ENCODE results near the gene TNFRSF18.
A peak's percentile ranks its signal among the peaks of the same experiment; 100 is the strongest.

The TNFRSF18 gene

GRCh38 chr1:1240822-1241587 is 34.6 kb upstream of the TNFRSF18 start:
- no peak for DNase-seq (ENCODE audit: low read depth)

- DNase-seq (ENCODE audit: low read depth): no peak
Observed at GRCh38 chr1:1240348-1240732, 33.9 kb upstream of the TNFRSF18 start.

- no peak for DNase-seq (ENCODE audit: low read depth)
Observed at GRCh38 chr1:1239614-1240347, 33.4 kb upstream of the TNFRSF18 start.

- no peak for DNase-seq (ENCODE audit: low read depth)
Observed at GRCh38 chr1:1239227-1239613, 32.8 kb upstream of the TNFRSF18 start.

- DNase-seq (ENCODE audit: low read depth): no peak
Observed at GRCh38 chr1:1238702-1239178, 32.3 kb upstream of the TNFRSF18 start.

GRCh38 chr1:1237874-1238701 is 31.7 kb upstream of the TNFRSF18 start:
- no peak for DNase-seq (ENCODE audit: low read depth)

GRCh38 chr1:1236945-1237873 is 30.8 kb upstream of the TNFRSF18 start:
- no peak for DNase-seq (ENCODE audit: low read depth)

GRCh38 chr1:1236176-1236763 is 29.9 kb upstream of the TNFRSF18 start:
- DNase-seq (ENCODE audit: low read depth): no peak

GRCh38 chr1:1235016-1235744 is 28.8 kb upstream of the TNFRSF18 start:
- no peak for DNase-seq (ENCODE audit: low read depth)

- no peak for DNase-seq (ENCODE audit: low read depth)
Observed at GRCh38 chr1:1234180-1234808, 27.9 kb upstream of the TNFRSF18 start.

GRCh38 chr1:1233567-1233892 is 27.1 kb upstream of the TNFRSF18 start:
- no peak for DNase-seq (ENCODE audit: low read depth)

- no peak for DNase-seq (ENCODE audit: low read depth)
Observed at GRCh38 chr1:1232796-1233566, 26.6 kb upstream of the TNFRSF18 start.

- peak; percentile 47 for DNase-seq (ENCODE audit: low read depth)
Observed at GRCh38 chr1:1232208-1232795, 25.9 kb upstream of the TNFRSF18 start, which contains the start of gene B3GALT6. Gene B3GALT6, plus strand, starts transcription at chr1:1232237. Its CDS starts 42 bp downstream, at chr1:1232279.

- DNase-seq (ENCODE audit: low read depth): peak; percentile 96
Observed at GRCh38 chr1:1231400-1232207, 25.2 kb upstream of the TNFRSF18 start, which contains the start of gene SDF4. Gene SDF4, minus strand, starts transcription at chr1:1232001. Its CDS starts 3,229 bp downstream, at chr1:1228772.

GRCh38 chr1:1230656-1231399 is 24.4 kb upstream of the TNFRSF18 start:
- no peak for DNase-seq (ENCODE audit: low read depth)

GRCh38 chr1:1229770-1230169 is 23.4 kb upstream of the TNFRSF18 start:
- DNase-seq (ENCODE audit: low read depth): no peak
